ENCODE measurements around the gene TUBA1A.

DNA sequence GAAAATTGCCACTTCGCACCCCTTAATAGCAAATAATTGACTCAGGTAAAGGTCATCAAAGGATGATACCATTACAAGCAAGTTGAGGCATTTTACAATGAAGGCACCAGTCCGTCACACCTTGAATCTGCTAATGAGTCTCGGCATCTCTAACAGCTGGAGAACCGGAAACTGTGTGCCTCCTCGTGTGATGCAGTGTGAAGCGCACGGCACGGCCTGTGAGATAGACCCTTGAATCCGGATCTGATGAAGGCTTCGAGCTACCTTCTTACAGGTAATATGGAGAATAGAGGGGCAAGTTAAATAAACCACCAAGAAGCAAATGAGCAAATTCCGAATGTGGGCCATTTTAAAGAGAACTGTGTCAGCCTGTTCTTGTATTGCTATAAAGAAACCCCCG lies 19.8 kb upstream of the TUBA1A start:
- TF ChIP-seq, protein P1, sequence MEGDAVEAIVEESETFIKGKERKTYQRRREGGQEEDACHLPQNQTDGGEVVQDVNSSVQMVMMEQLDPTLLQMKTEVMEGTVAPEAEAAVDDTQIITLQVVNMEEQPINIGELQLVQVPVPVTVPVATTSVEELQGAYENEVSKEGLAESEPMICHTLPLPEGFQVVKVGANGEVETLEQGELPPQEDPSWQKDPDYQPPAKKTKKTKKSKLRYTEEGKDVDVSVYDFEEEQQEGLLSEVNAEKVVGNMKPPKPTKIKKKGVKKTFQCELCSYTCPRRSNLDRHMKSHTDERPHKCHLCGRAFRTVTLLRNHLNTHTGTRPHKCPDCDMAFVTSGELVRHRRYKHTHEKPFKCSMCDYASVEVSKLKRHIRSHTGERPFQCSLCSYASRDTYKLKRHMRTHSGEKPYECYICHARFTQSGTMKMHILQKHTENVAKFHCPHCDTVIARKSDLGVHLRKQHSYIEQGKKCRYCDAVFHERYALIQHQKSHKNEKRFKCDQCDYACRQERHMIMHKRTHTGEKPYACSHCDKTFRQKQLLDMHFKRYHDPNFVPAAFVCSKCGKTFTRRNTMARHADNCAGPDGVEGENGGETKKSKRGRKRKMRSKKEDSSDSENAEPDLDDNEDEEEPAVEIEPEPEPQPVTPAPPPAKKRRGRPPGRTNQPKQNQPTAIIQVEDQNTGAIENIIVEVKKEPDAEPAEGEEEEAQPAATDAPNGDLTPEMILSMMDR (conservative IDR thresholded peaks at IDR 0.05 in 1 of 2, IDR thresholded peaks at IDR 0.05 in 1 of 2; ENCODE audit: low read depth in 1 of 2, low read length in 2 of 2), result no peak
- no peak for TF ChIP-seq EZH2 (IDR thresholded peaks at IDR 0.05; ENCODE audit: low read length, missing control alignments)

Data from fibroblast of lung (primary cell).